CD4-positive, alpha-beta T cell (primary cell): ENCODE data around the gene MT1E. TPM values are rescaled to one million over a fixed set of nuclear protein-coding genes. Genes with fewer than 3 reads are reported as not detected.

Experiments
- ATAC-seq: fragments of 200-7000 bp; cut with Tn5 transposase; one replicate; pipeline ENCODE4 v1.10.0; 2022; ENCODE audit warnings: mild to moderate bottlenecking; ENCODE audit not compliant: poor library complexity
- CTCF ChIA-PET: fragments of 350-600 bp; sonication (Branson Sonifier 250); formaldehyde crosslinking; loops from one replicate; lab custom pipeline; 2021; ENCODE audit warnings: antibody characterized with exemption, inconsistent platforms; lab: Charles Lee
- POLR2A ChIA-PET: fragments of 350-600 bp; sonication (Branson Sonifier 250); formaldehyde crosslinking; loops from one replicate; lab custom pipeline; 2021; ENCODE audit warnings: antibody characterized with exemption, inconsistent platforms; lab: Charles Lee
- DNase-seq, 14 experiments: peaks; one replicate each; pipeline ENCODE4 v3.0.0-alpha.2; 2013 to 2020; ENCODE audit warnings: mixed read lengths in 2 of 14
- H3K27ac ChIP-seq, 2 donors: one replicate each; pipeline versions ENCODE4 v1.5.1 to v1.7.0; 2013; ENCODE audit warnings: low read length in 2 of 2, low read depth in 1 of 2, mild to moderate bottlenecking in 1 of 2
- H3K27me3 ChIP-seq, 2 experiments: 1 replicate in 1 of 2; 2 replicates in 1 of 2; pipeline versions ENCODE4 v1.6.1 to v1.7.0; 2013; ENCODE audit warnings: low read length in 2 of 2, control low read depth in 1 of 2, mild to moderate bottlenecking in 1 of 2, moderate library complexity in 1 of 2; ENCODE audit not compliant: insufficient read depth in 2 of 2, control insufficient read depth in 1 of 2
- H3K36me3 ChIP-seq: one replicate; pipeline ENCODE4 v1.6.1; 2013; ENCODE audit warnings: low read length, control low read depth; ENCODE audit not compliant: insufficient read depth
- H3K4me1 ChIP-seq: one replicate; pipeline ENCODE4 v1.6.1; 2013; ENCODE audit warnings: low read length, control low read depth; ENCODE audit not compliant: insufficient read depth
- H3K4me3 ChIP-seq: one replicate; pipeline ENCODE4 v1.5.1; 2013; ENCODE audit warnings: mild to moderate bottlenecking, low read length, moderate library complexity
- H3K9me3 ChIP-seq, 2 experiments: 1 replicate in 1 of 2; 2 replicates in 1 of 2; pipeline versions ENCODE4 v1.6.1 to v1.7.0; 2013; ENCODE audit warnings: low read length in 2 of 2, mild to moderate bottlenecking in 2 of 2, control low read depth in 1 of 2, moderate library complexity in 1 of 2; ENCODE audit not compliant: control insufficient read depth in 1 of 2, insufficient read depth in 1 of 2
- H3K27ac Mint-ChIP-seq: one replicate; pipeline ENCODE4 v1.8.0; 2020; ENCODE audit warnings: mixed read lengths
- H3K27me3 Mint-ChIP-seq: one replicate; pipeline ENCODE4 v1.8.0; 2021; ENCODE audit warnings: mixed read lengths
- H3K36me3 Mint-ChIP-seq: one replicate; pipeline ENCODE4 v1.8.0; 2021; ENCODE audit warnings: low read depth, mixed read lengths
- H3K4me1 Mint-ChIP-seq: one replicate; pipeline ENCODE4 v1.8.0; 2021; ENCODE audit warnings: low read depth, mixed read lengths
- H3K4me3 Mint-ChIP-seq: one replicate; pipeline ENCODE4 v1.8.0; 2020; ENCODE audit warnings: mild to moderate bottlenecking, mixed read lengths
- H3K9me3 Mint-ChIP-seq: one replicate; pipeline ENCODE4 v1.8.0; 2020; ENCODE audit warnings: mixed read lengths
- CTCF ChIP-seq: fragments of 200-600 bp; IDR thresholded peaks from one replicate; pipeline ENCODE4 v1.8.0; 2022; ENCODE audit warnings: antibody characterized with exemption, mild to moderate bottlenecking
- intact Hi-C, 2 experiments: fragments of 100-400 bp; cut with DNase I in 1 of 2; cut with micrococcal nuclease in 1 of 2; formaldehyde crosslinking; loops; one replicate each; pipeline versions ENCODE4 v1.15.1 to v1.9.0; 2023 to 2025; cut with DNase I, micrococcal nuclease
- total RNA-seq, 174 experiments: library from RNA in 2 of 174; stranded (reverse) in 2 of 174; gene quantifications; one replicate each; pipeline ENCODE4 v1.2.3 and lab custom pipeline; 2021 to 2026

MT1E gene
- total RNA-seq, 2 experiments from 2014 or later, result 2.5 to 2.9 TPM

GRCh38 chr16:56636616-56637413 is 11.2 kb downstream of the MT1E start:
- H3K27me3 ChIP-seq, result peaks cover 69 to 82% of the 10 kb centered on the region in 2 experiments
- CTCF ChIA-PET, result interaction anchor here (1.2 kb wide), 1 partner anchor 19 kb away, joined by 3 read pairs; no protein-coding TSS in a partner anchor
- no peaks in the 10 kb centered on the region for H3K36me3 ChIP-seq
- no peak for TF ChIP-seq CTCF
- H3K4me3 ChIP-seq, result no peak overlapping the region
- ATAC-seq (no peak), DNase-seq (no peak)
- peaks cover 47% of the 10 kb centered on the region for H3K4me1 ChIP-seq
- Mint-ChIP-seq H3K9me3 (no peaks in the 10 kb centered on the region), H3K27me3 (peaks cover 92% of the 10 kb centered on the region), H3K4me1 (peaks cover 50% of the 10 kb centered on the region), H3K4me3 (no peak overlapping the region), H3K36me3 (no peaks in the 10 kb centered on the region), H3K27ac (no peak overlapping the region)
- POLR2A ChIA-PET, result interaction anchor here (0.8 kb wide), 1 partner anchor 11 kb away, joined by 3 read pairs; the partner anchor contains the start of gene MT1E
- H3K27ac ChIP-seq, result no peak overlapping the region
- intact Hi-C loops, result no loop called here
- H3K9me3 ChIP-seq, result peaks cover 0 to 13% of the 10 kb centered on the region in 2 experiments

DNA sequence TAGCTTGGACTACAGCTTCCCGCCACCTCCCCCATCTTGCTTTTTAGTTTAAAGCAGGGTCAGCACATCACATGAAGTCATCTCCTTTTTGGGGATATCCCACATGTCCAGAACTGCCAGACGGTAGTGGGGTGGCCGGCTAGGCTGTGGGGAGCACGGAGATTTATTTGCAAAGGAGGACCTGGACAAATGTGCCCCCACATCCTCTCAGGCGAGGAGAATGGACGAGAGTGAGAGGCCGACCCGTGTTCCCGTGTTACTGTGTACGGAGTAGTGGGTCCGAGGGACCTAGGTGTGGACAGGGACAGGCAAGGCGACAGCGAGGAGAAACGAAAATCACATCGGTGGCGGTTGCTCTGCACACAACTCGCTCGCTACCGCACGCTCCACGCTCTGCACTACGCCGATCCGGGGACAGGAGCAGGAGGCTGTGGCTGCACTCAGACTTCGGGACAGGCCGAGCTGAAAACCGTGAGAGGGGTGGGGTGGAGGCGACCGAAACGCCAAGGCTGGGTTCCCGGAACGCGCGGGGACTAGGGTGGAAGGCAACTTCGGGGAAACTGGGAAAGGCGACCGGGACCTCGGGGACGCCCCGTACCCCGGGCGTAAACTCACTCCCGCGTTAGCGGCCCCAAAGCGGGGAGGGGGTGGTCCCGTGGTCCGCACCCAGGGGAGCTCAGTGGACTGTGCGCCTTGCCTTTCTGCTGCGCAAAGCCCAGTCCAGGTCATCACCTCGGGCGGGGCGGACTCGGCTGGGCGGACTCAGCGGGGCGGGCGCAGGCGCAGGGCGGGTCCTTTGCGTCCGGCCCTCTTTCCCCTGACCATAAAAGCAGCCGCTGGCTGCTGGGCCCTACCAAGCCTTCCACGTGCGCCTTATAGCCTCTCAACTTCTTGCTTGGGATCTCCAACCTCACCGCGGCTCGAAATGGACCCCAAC is 12.5 kb downstream of the MT1E start, which contains the start of gene MT1A:
Gene MT1A, plus strand, starts transcription at position 853 of the 937 bp plus-strand sequence. Its CDS starts 73 bp downstream, at position 926.
- peaks cover 40% of the 10 kb centered on the region for H3K4me1 ChIP-seq
- no peak within 1 kb of the TSS for H3K27ac ChIP-seq
- no peak for TF ChIP-seq CTCF
- H3K36me3 ChIP-seq, result no peaks in the 10 kb centered on the region
- ATAC-seq (no peak), DNase-seq (peak in 1 of 14 experiments; percentile 37)
- no peaks in the 10 kb centered on the region for H3K36me3 Mint-ChIP-seq
- intact Hi-C loops, result no loop called here
- no peak within 1 kb of the TSS for H3K27ac Mint-ChIP-seq
- H3K9me3 Mint-ChIP-seq, result no peaks in the 10 kb centered on the region
- H3K4me3 ChIP-seq, result no peak within 1 kb of the TSS
- ChIA-PET CTCF (no interaction called here), POLR2A (interaction anchor here (0.9 kb wide), 1 partner anchor 26 kb away, joined by 3 read pairs; no protein-coding TSS in a partner anchor)
- H3K4me3 Mint-ChIP-seq, result no peak within 1 kb of the TSS
- H3K27me3 Mint-ChIP-seq, result peaks cover 79% of the 10 kb centered on the region
- H3K9me3 ChIP-seq, result peaks cover 0 to 8% of the 10 kb centered on the region in 2 experiments
- peaks cover 51% of the 10 kb centered on the region for H3K4me1 Mint-ChIP-seq
- peaks cover 58 to 70% of the 10 kb centered on the region in 2 experiments for H3K27me3 ChIP-seq

DNA sequence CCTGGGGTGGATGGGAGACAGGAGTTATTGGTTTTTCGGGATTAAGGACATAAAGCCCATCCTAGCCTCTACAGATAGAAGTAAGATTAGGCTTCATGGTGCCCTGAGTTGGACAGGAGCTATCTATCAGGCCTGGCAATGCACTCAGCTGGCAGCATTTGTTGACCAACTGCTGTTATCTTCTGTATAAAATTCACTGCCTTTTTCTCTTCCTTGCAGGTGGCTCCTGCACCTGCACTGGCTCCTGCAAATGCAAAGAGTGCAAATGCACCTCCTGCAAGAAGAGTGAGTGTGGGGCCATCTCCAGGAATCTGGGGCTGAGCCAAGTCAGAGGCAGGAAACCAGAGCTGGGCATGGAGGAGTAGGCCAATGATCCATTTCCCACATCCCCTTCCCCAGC is 13.5 kb downstream of the MT1E start:
- Mint-ChIP-seq H3K4me1 (peaks cover 57% of the 10 kb centered on the region), H3K9me3 (no peaks in the 10 kb centered on the region), H3K27ac (no peak overlapping the region), H3K27me3 (peaks cover 69% of the 10 kb centered on the region), H3K4me3 (no peak overlapping the region), H3K36me3 (no peaks in the 10 kb centered on the region)
- ATAC-seq (no peak), DNase-seq (no peak)
- H3K4me1 ChIP-seq, result peaks cover 49% of the 10 kb centered on the region
- intact Hi-C loops, result no loop called here
- no peak for TF ChIP-seq CTCF
- POLR2A ChIA-PET, result interaction anchor here (0.9 kb wide), 1 partner anchor 27 kb away, joined by 3 read pairs; no protein-coding TSS in a partner anchor
- no peak overlapping the region for H3K27ac ChIP-seq
- no peaks in the 10 kb centered on the region for H3K36me3 ChIP-seq
- H3K9me3 ChIP-seq, result peaks cover 0 to 8% of the 10 kb centered on the region in 2 experiments
- CTCF ChIA-PET, result no interaction called here
- H3K4me3 ChIP-seq, result no peak overlapping the region
- H3K27me3 ChIP-seq, result peaks cover 51 to 60% of the 10 kb centered on the region in 2 experiments
